Measurements from ENCODE around the gene ESYT1. TPM values are rescaled to one million over a fixed set of nuclear protein-coding genes. Genes with fewer than 3 reads are reported as not detected.

The ESYT1 gene
- total RNA-seq, 1 experiment from 2014 or later = 152 TPM

DNA sequence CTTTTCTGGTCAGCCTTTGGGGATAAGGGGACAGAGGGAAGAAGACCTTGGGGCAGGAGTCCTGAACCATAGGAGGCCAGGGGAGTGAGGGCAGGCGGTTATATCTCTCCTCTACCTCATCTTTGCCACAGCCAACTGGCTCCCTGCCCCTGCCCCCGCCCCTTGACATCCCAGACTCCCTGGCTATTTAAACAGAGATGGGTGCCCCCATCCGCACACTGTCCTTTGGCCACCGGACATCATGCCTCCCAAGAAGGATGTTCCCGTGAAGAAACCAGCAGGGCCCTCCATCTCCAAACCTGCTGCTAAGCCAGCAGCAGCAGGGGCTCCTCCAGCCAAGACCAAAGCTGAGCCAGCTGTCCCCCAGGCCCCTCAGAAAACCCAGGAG lies 25.6 kb downstream of the ESYT1 start:
- CTCF ChIA-PET = no interaction called here
- no TSS peak for BruUV-seq (replicated peaks)
- ATAC-seq = no peak
- Histone ChIP-seq H3K27ac (ENCODE audit: low read length) (peak overlapping the region; percentile 93), H3K36me3 (ENCODE audit: control insufficient read depth, insufficient read depth, low read length) (peaks cover 5% of the 10 kb centered on the region; the same call in 1 of the 2 replicates), H3K9me3 (ENCODE audit: control insufficient read depth, insufficient read depth, low read depth, low read length) (no peaks in the 10 kb centered on the region), H3K4me1 (ENCODE audit: control insufficient read depth, insufficient read depth, low read length) (peaks cover 28% of the 10 kb centered on the region), H3K4me3 (ENCODE audit: low read depth in 2 of 2, low read length in 2 of 2) (peak overlapping the region in 1 of 2 experiments; percentile 66; a peak in 1 of 4 replicates), H3K27me3 (ENCODE audit: control insufficient read depth, insufficient read depth, low read length) (no peaks in the 10 kb centered on the region)
- intact Hi-C loops (cut with micrococcal nuclease; ENCODE audit: unreplicated experiment) = no loop called here
- POLR2A ChIA-PET = no interaction called here
- no peak for DNase-seq (ENCODE audit: low read depth, low spot score)
- in situ Hi-C loops (cut with HindIII; ENCODE audit: low pct_unique_long_range_greater_than_20kb, low sequenced_read_pairs) = no loop called here
- TF ChIP-seq, protein P1, sequence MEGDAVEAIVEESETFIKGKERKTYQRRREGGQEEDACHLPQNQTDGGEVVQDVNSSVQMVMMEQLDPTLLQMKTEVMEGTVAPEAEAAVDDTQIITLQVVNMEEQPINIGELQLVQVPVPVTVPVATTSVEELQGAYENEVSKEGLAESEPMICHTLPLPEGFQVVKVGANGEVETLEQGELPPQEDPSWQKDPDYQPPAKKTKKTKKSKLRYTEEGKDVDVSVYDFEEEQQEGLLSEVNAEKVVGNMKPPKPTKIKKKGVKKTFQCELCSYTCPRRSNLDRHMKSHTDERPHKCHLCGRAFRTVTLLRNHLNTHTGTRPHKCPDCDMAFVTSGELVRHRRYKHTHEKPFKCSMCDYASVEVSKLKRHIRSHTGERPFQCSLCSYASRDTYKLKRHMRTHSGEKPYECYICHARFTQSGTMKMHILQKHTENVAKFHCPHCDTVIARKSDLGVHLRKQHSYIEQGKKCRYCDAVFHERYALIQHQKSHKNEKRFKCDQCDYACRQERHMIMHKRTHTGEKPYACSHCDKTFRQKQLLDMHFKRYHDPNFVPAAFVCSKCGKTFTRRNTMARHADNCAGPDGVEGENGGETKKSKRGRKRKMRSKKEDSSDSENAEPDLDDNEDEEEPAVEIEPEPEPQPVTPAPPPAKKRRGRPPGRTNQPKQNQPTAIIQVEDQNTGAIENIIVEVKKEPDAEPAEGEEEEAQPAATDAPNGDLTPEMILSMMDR (IDR thresholded peaks at IDR 0.05) = no peak

DNA sequence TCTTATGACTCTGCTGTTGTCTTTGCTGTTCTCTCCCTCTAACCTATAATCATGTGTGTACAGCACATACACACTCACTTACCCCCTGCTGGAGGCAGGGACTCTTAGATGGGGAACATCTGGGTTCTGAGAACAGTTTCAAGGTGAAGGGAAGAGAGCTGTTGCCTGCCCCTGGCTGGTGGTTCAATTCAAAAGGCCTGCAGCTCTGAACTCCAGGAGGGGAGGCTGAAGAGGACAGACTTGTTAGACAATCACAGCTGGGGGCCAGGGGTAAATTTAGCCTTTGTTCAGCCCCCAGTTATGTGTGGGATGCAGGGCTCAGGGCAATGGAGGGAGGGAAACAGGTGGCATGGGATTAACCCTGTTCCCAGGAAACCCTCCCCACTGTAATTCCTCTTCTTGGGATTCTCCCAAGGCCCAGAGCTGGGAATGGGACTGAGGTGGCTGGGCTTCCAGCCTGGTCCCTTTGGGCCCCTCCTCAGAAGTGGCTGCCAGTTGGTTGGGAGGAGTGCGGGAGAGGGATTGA lies 26.2 kb downstream of the ESYT1 start:
- Histone ChIP-seq H3K4me1 (ENCODE audit: control insufficient read depth, insufficient read depth, low read length) (peaks cover 28% of the 10 kb centered on the region), H3K36me3 (ENCODE audit: control insufficient read depth, insufficient read depth, low read length) (peaks cover 5% of the 10 kb centered on the region; the same call in 1 of the 2 replicates), H3K4me3 (ENCODE audit: low read depth in 2 of 2, low read length in 2 of 2) (no peak overlapping the region), H3K9me3 (ENCODE audit: control insufficient read depth, insufficient read depth, low read depth, low read length) (no peaks in the 10 kb centered on the region), H3K27ac (ENCODE audit: low read length) (peak overlapping the region; percentile 36; the same call in 1 of the 2 replicates), H3K27me3 (ENCODE audit: control insufficient read depth, insufficient read depth, low read length) (no peaks in the 10 kb centered on the region)
- in situ Hi-C loops (cut with HindIII; ENCODE audit: low pct_unique_long_range_greater_than_20kb, low sequenced_read_pairs) (no loop called here), intact Hi-C loops (cut with micrococcal nuclease; ENCODE audit: unreplicated experiment) (no loop called here)
- TF ChIP-seq, protein P1 (IDR thresholded peaks at IDR 0.05) = no peak
- TF ChIP-seq POLR2AphosphoS5 (IDR thresholded peaks at IDR 0.05; ENCODE audit: low read depth, low read length) (no peak), TCF7L2 (IDR thresholded peaks at IDR 0.05; ENCODE audit: low read depth, low read length) (no peak), SIN3A (IDR thresholded peaks at IDR 0.05; ENCODE audit: borderline replicate concordance, insufficient read depth, low read depth, low read length) (no peak)
- TF ChIP-seq, protein P2, sequence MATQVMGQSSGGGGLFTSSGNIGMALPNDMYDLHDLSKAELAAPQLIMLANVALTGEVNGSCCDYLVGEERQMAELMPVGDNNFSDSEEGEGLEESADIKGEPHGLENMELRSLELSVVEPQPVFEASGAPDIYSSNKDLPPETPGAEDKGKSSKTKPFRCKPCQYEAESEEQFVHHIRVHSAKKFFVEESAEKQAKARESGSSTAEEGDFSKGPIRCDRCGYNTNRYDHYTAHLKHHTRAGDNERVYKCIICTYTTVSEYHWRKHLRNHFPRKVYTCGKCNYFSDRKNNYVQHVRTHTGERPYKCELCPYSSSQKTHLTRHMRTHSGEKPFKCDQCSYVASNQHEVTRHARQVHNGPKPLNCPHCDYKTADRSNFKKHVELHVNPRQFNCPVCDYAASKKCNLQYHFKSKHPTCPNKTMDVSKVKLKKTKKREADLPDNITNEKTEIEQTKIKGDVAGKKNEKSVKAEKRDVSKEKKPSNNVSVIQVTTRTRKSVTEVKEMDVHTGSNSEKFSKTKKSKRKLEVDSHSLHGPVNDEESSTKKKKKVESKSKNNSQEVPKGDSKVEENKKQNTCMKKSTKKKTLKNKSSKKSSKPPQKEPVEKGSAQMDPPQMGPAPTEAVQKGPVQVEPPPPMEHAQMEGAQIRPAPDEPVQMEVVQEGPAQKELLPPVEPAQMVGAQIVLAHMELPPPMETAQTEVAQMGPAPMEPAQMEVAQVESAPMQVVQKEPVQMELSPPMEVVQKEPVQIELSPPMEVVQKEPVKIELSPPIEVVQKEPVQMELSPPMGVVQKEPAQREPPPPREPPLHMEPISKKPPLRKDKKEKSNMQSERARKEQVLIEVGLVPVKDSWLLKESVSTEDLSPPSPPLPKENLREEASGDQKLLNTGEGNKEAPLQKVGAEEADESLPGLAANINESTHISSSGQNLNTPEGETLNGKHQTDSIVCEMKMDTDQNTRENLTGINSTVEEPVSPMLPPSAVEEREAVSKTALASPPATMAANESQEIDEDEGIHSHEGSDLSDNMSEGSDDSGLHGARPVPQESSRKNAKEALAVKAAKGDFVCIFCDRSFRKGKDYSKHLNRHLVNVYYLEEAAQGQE (IDR thresholded peaks at IDR 0.05; ENCODE audit: insufficient read depth in 1 of 2, low read depth in 2 of 2, low read length in 1 of 2) = no peak
- ChIA-PET CTCF (no interaction called here), POLR2A (no interaction called here)
- no TSS peak for BruUV-seq (replicated peaks)
- DNase-seq (ENCODE audit: low read depth, low spot score) (no peak), ATAC-seq (no peak)
